Mesenchymal stem cell (in vitro differentiated cells and primary cell): ENCODE results near the gene ZDHHC9.

Experiments
- DNase-seq: peaks from one replicate; pipeline ENCODE4 v3.0.0-alpha.2; 2013
- H2AFZ ChIP-seq: one replicate; pipeline ENCODE4 v1.6.1; 2013; ENCODE audit warnings: low read depth, mild to moderate bottlenecking, control low read depth, inconsistent platforms, low read length, moderate library complexity
- H2AK5ac ChIP-seq: 2 replicates; pipeline ENCODE4 v1.6.1; 2013; ENCODE audit warnings: low read length, moderate library complexity, mild to moderate bottlenecking, inconsistent platforms; ENCODE audit not compliant: severe bottlenecking
- H2BK120ac ChIP-seq: one replicate; pipeline ENCODE4 v1.6.1; 2013; ENCODE audit warnings: low read depth, mild to moderate bottlenecking, inconsistent platforms, low read length, moderate library complexity
- H2BK12ac ChIP-seq, 2 experiments: one replicate each; pipeline ENCODE4 v1.6.1; 2013; ENCODE audit warnings: inconsistent platforms in 2 of 2, low read length in 2 of 2, mild to moderate bottlenecking in 2 of 2, moderate library complexity in 2 of 2, control low read depth in 1 of 2
- H2BK15ac ChIP-seq: one replicate; pipeline ENCODE4 v1.6.1; 2013; ENCODE audit warnings: mild to moderate bottlenecking, low read depth, inconsistent platforms; ENCODE audit not compliant: poor library complexity, severe bottlenecking
- H2BK5ac ChIP-seq: 2 replicates; pipeline ENCODE4 v1.6.1; 2013; ENCODE audit warnings: low read depth, mild to moderate bottlenecking, low read length, control low read depth, inconsistent platforms; ENCODE audit not compliant: poor library complexity, severe bottlenecking
- H3K14ac ChIP-seq, 2 experiments: one replicate each; pipeline ENCODE4 v1.6.1; 2013; ENCODE audit warnings: inconsistent platforms in 2 of 2, low read length in 2 of 2, control low read depth in 1 of 2, mild to moderate bottlenecking in 1 of 2, moderate library complexity in 1 of 2
- H3K18ac ChIP-seq, 2 experiments: one replicate each; pipeline ENCODE4 v1.6.1; 2013; ENCODE audit warnings: inconsistent platforms in 2 of 2, low read length in 2 of 2, control low read depth in 1 of 2, low read depth in 1 of 2, mild to moderate bottlenecking in 1 of 2
- H3K23ac ChIP-seq, 2 experiments: one replicate each; pipeline ENCODE4 v1.6.1; 2013; ENCODE audit warnings: inconsistent platforms in 2 of 2, low read length in 2 of 2, mild to moderate bottlenecking in 2 of 2, moderate library complexity in 2 of 2, control low read depth in 1 of 2
- H3K27ac ChIP-seq: 2 replicates; pipeline ENCODE4 v1.5.1; 2013; ENCODE audit warnings: mild to moderate bottlenecking, moderate library complexity, low read length, control low read depth, inconsistent platforms; ENCODE audit not compliant: poor library complexity, severe bottlenecking
- H3K27me3 ChIP-seq, 2 experiments: 2 replicates each; pipeline versions ENCODE4 v1.6.1 to v1.7.0; 2013; ENCODE audit warnings: low read length in 2 of 2, mild to moderate bottlenecking in 2 of 2, moderate library complexity in 2 of 2, control low read depth in 1 of 2, inconsistent platforms in 1 of 2; ENCODE audit not compliant: control insufficient read depth in 1 of 2, insufficient read depth in 1 of 2
- H3K36me3 ChIP-seq, 2 experiments: 2 replicates each; pipeline versions ENCODE4 v1.6.1 to v1.7.0; 2013; ENCODE audit warnings: low read length in 2 of 2, control low read depth in 1 of 2, inconsistent platforms in 1 of 2, low read depth in 1 of 2, mild to moderate bottlenecking in 1 of 2; ENCODE audit not compliant: insufficient read depth in 2 of 2, control insufficient read depth in 1 of 2
- H3K4ac ChIP-seq, 2 experiments: one replicate each; pipeline ENCODE4 v1.6.1; 2013; ENCODE audit warnings: inconsistent platforms in 2 of 2, low read length in 2 of 2, mild to moderate bottlenecking in 2 of 2, moderate library complexity in 2 of 2, control low read depth in 1 of 2, low read depth in 1 of 2
- H3K4me1 ChIP-seq: 2 replicates; pipeline ENCODE4 v1.6.1; 2013; ENCODE audit warnings: low read depth, low read length, control low read depth; ENCODE audit not compliant: control insufficient read depth, insufficient read depth
- H3K4me2 ChIP-seq: 2 replicates; pipeline ENCODE4 v1.6.1; 2013; ENCODE audit warnings: low read length, mild to moderate bottlenecking, inconsistent platforms; ENCODE audit not compliant: poor library complexity, severe bottlenecking
- H3K4me3 ChIP-seq, 2 experiments: 2 replicates each; pipeline versions ENCODE4 v1.5.1 to v1.7.0; 2013; ENCODE audit warnings: low read length in 2 of 2, mild to moderate bottlenecking in 2 of 2, control low read depth in 1 of 2, low read depth in 1 of 2; ENCODE audit not compliant: insufficient read depth in 1 of 2
- H3K79me1 ChIP-seq: replicated peaks from 2 replicates; pipeline ENCODE4 v1.6.1; 2013; ENCODE audit warnings: mild to moderate bottlenecking, control low read depth, low read length, inconsistent platforms; ENCODE audit not compliant: poor library complexity, severe bottlenecking
- H3K9ac ChIP-seq: 2 replicates; pipeline ENCODE4 v1.7.0; 2013; ENCODE audit warnings: mild to moderate bottlenecking, low read length, moderate library complexity
- H3K9me3 ChIP-seq: 2 replicates; pipeline ENCODE4 v1.7.0; 2013; ENCODE audit warnings: mild to moderate bottlenecking, low read length; ENCODE audit not compliant: control insufficient read depth
- H4K8ac ChIP-seq: one replicate; pipeline ENCODE4 v1.6.1; 2013; ENCODE audit warnings: inconsistent platforms, mild to moderate bottlenecking, low read length, moderate library complexity
- H4K91ac ChIP-seq: one replicate; pipeline ENCODE4 v1.6.1; 2013; ENCODE audit warnings: mild to moderate bottlenecking, low read length, inconsistent platforms
- WGBS: methylation state at CpG from one replicate; pipeline ENCODE4 v1.1.7; 2013; ENCODE audit warnings: mixed read lengths; 5-methylcytosine and 5-hydroxymethylcytosine counted together

Gene ZDHHC9

GRCh38 chrX:129768586-129769466 lies 74.9 kb downstream of the ZDHHC9 start:
- no peaks in the 10 kb centered on the region for H3K9me3 ChIP-seq
- no peak overlapping the region for H3K4me2 ChIP-seq
- peaks cover 0 to 26% of the 10 kb centered on the region in 2 experiments for H3K27me3 ChIP-seq
- H3K9ac ChIP-seq: no peak overlapping the region
- DNase-seq: no peak
- H2BK5ac ChIP-seq: no peak overlapping the region
- no peak overlapping the region for H2BK120ac ChIP-seq
- no peak overlapping the region for H4K8ac ChIP-seq
- H3K4me3 ChIP-seq: no peak overlapping the region
- H3K79me1 ChIP-seq: no peaks in the 10 kb centered on the region
- no peak overlapping the region for H3K23ac ChIP-seq
- no peak overlapping the region for H3K4ac ChIP-seq
- H3K27ac ChIP-seq: no peak overlapping the region
- H2AFZ ChIP-seq: no peak overlapping the region
- H2BK12ac ChIP-seq: no peak overlapping the region
- no peaks in the 10 kb centered on the region for H3K4me1 ChIP-seq
- WGBS: 88% methylated on average over 8 of the region's 8 CpGs
- H3K36me3 ChIP-seq: no peaks in the 10 kb centered on the region
- no peak overlapping the region for H3K14ac ChIP-seq
- no peak overlapping the region for H4K91ac ChIP-seq
- H2AK5ac ChIP-seq: no peak overlapping the region
- no peak overlapping the region for H3K18ac ChIP-seq
- no peak overlapping the region for H2BK15ac ChIP-seq

- Histone ChIP-seq H2BK5ac (no peak overlapping the region), H3K18ac (no peak overlapping the region), H2BK120ac (no peak overlapping the region), H3K27me3 (peaks cover 0 to 29% of the 10 kb centered on the region in 2 experiments), H2BK15ac (no peak overlapping the region), H3K23ac (no peak overlapping the region), H3K4me3 (no peak overlapping the region), H3K4me2 (no peak overlapping the region), H3K4me1 (no peaks in the 10 kb centered on the region), H2AK5ac (no peak overlapping the region), H3K9ac (no peak overlapping the region), H3K27ac (no peak overlapping the region), H3K9me3 (no peaks in the 10 kb centered on the region), H3K36me3 (no peaks in the 10 kb centered on the region), H4K8ac (no peak overlapping the region), H3K4ac (no peak overlapping the region), H2AFZ (no peak overlapping the region), H4K91ac (no peak overlapping the region), H2BK12ac (no peak overlapping the region), H3K79me1 (no peaks in the 10 kb centered on the region), H3K14ac (no peak overlapping the region)
- 94% methylated on average over 8 of the region's 8 CpGs for WGBS
- DNase-seq: no peak
These were observed 75.5 kb downstream of the ZDHHC9 start for GRCh38 chrX:129768186-129768585.

GRCh38 chrX:129763666-129764065 lies 80.0 kb downstream of the ZDHHC9 start:
- H3K4me1 ChIP-seq: peaks cover 13% of the 10 kb centered on the region
- no peak overlapping the region for H2BK120ac ChIP-seq
- H3K4ac ChIP-seq: no peak overlapping the region
- no peaks in the 10 kb centered on the region for H3K36me3 ChIP-seq
- no peak overlapping the region for H4K8ac ChIP-seq
- DNase-seq: no peak
- H2BK12ac ChIP-seq: no peak overlapping the region
- H3K4me3 ChIP-seq: no peak overlapping the region
- no peak overlapping the region for H3K4me2 ChIP-seq
- no peak overlapping the region for H2BK15ac ChIP-seq
- H2AFZ ChIP-seq: no peak overlapping the region
- H3K14ac ChIP-seq: no peak overlapping the region
- no peaks in the 10 kb centered on the region for H3K9me3 ChIP-seq
- no peak overlapping the region for H2AK5ac ChIP-seq
- no peak overlapping the region for H2BK5ac ChIP-seq
- H3K23ac ChIP-seq: no peak overlapping the region
- peaks cover 0 to 22% of the 10 kb centered on the region in 2 experiments for H3K27me3 ChIP-seq
- H3K27ac ChIP-seq: no peak overlapping the region
- no peak overlapping the region for H3K18ac ChIP-seq
- H3K9ac ChIP-seq: no peak overlapping the region
- no peak overlapping the region for H4K91ac ChIP-seq
- no peaks in the 10 kb centered on the region for H3K79me1 ChIP-seq

DNA sequence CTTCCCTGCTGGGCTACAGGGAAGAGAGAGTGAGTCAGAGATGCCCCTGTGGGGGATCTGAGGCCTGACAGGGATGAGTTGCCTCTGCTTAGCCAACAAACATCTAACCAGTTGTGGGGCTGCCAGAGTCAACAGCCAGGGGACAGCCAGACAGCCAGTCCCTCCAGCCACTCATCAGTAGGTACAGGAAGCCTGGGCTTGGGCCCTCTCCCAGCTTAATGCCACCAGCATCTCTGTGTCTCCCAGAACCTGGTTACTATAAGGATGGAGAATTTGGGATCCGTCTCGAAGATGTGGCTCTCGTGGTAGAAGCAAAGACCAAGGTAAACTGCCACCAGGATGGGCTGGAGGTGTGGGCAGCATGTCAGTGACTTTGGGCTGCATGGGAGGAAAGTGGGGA lies 81.2 kb downstream of the ZDHHC9 start:
- WGBS: 100% methylated on average over 3 of the region's 3 CpGs
- Histone ChIP-seq H3K4ac (no peak overlapping the region), H3K36me3 (no peaks in the 10 kb centered on the region)

More for the DNA sequence above, 81.2 kb downstream of the ZDHHC9 start:
- Histone ChIP-seq H3K9me3 (no peaks in the 10 kb centered on the region), H3K79me1 (no peaks in the 10 kb centered on the region), H3K9ac (no peak overlapping the region), H3K4me1 (peaks cover 13% of the 10 kb centered on the region), H2BK15ac (no peak overlapping the region), H4K91ac (no peak overlapping the region), H2BK120ac (no peak overlapping the region), H4K8ac (no peak overlapping the region), H2AK5ac (no peak overlapping the region), H3K18ac (no peak overlapping the region), H3K4me3 (no peak overlapping the region), H3K4me2 (no peak overlapping the region), H2BK12ac (no peak overlapping the region), H2AFZ (no peak overlapping the region), H3K27ac (no peak overlapping the region), H3K14ac (no peak overlapping the region), H2BK5ac (no peak overlapping the region), H3K27me3 (peaks cover 0 to 19% of the 10 kb centered on the region in 2 experiments), H3K23ac (no peak overlapping the region)
- DNase-seq: no peak
